A549 (cell line): Measurements from ENCODE around the gene ERCC5.

ENCODE experiments used
- EP300 ChIP-seq, 2 experiments: fragments of >200 bp; sonication (Bioruptor Twin); formaldehyde crosslinking; IDR thresholded peaks; 2 replicates in 1 of 2; 3 replicates in 1 of 2; pipeline ENCODE4 v1.6.1; 2016 to 2017
- FOSL2 ChIP-seq, 2 experiments: fragments of 450-650 bp in 1 of 2; fragments of >200 bp in 1 of 2; sonication (Bioruptor Twin) in 1 of 2; formaldehyde crosslinking; IDR thresholded peaks; 2 replicates each; pipeline versions ENCODE4 v1.5.0 to v1.6.1; 2016 to 2020; ENCODE audit warnings: mild to moderate bottlenecking in 1 of 2, moderate library complexity in 1 of 2
- HOXA7 ChIP-seq: fragments of 250-450 bp; sonication (Bioruptor Pico); IDR thresholded peaks from 2 replicates; pipeline ENCODE4 v1.5.0; 2020; ENCODE audit warnings: mild to moderate bottlenecking, moderate library complexity
- POLR2A ChIP-seq: IDR thresholded peaks from 2 replicates; pipeline ENCODE4 v1.6.1; 2012; ENCODE audit warnings: mild to moderate bottlenecking, low read length
- POLR2AphosphoS2 ChIP-seq: conservative IDR thresholded peaks from 2 replicates; pipeline ENCODE4 v1.6.1; 2012; ENCODE audit warnings: low read length, improper control_type of control experiment, inconsistent platforms
- TF ChIP-seq, protein P1 (sequence below): fragments of >200 bp; sonication (Bioruptor Twin); formaldehyde crosslinking; IDR thresholded peaks from 3 replicates; pipeline ENCODE4 v1.5.1; 2016
- TF ChIP-seq, protein P2 (sequence below): fragments of >200 bp; sonication (Bioruptor Twin); formaldehyde crosslinking; IDR thresholded peaks from 2 replicates; pipeline ENCODE4 v1.6.1; 2016

DNA sequence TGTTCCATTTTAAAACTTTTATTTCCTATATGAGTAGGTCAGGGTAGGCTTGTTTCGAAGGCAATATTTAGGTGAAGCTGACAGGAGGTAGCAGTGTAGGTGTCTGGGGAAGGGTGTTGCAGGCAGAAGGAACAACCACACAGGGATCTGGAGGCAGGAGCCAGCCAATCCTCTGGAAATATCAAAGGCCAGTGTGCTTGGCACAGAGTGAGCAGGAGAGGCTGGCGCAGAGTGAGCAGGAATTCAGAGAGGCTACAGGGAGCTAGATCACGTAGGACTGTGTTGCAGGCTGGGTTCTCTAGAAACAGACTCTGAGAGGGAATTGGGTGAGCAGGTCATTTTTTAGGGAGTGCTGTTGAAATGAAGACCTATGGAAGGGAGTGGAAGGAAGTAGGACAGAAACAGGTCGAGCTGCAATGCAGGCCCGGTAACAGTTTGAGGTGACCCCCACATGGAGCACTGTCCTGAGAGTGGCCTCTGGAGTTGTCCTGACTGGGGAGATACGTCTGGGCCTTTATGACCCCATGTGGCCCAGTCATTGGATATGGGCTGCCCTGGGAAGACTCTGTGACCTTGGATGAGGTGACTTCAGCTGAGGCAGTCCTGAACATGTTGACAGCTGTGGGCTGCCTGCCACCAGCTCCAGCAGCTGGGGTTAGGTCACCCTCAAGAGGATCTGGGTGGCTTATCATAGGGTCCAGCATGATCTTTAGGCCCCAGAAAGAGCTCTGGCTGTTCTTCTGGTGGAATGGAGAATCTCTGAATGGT, 51.7 kb downstream of the ERCC5 start:
- TF ChIP-seq POLR2A: no peak
- no peak for TF ChIP-seq POLR2AphosphoS2
- TF ChIP-seq FOSL2 (IDR thresholded peaks at IDR 0.05): no peak
- no peak for TF ChIP-seq FOSL2 (CRISPR knock-in tag; IDR thresholded peaks at IDR 0.05)
- TF ChIP-seq HOXA7: no peak
- TF ChIP-seq EP300 (IDR thresholded peaks at IDR 0.05): no peak
- TF ChIP-seq, protein P1, sequence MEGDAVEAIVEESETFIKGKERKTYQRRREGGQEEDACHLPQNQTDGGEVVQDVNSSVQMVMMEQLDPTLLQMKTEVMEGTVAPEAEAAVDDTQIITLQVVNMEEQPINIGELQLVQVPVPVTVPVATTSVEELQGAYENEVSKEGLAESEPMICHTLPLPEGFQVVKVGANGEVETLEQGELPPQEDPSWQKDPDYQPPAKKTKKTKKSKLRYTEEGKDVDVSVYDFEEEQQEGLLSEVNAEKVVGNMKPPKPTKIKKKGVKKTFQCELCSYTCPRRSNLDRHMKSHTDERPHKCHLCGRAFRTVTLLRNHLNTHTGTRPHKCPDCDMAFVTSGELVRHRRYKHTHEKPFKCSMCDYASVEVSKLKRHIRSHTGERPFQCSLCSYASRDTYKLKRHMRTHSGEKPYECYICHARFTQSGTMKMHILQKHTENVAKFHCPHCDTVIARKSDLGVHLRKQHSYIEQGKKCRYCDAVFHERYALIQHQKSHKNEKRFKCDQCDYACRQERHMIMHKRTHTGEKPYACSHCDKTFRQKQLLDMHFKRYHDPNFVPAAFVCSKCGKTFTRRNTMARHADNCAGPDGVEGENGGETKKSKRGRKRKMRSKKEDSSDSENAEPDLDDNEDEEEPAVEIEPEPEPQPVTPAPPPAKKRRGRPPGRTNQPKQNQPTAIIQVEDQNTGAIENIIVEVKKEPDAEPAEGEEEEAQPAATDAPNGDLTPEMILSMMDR: no peak
- TF ChIP-seq, protein P2, sequence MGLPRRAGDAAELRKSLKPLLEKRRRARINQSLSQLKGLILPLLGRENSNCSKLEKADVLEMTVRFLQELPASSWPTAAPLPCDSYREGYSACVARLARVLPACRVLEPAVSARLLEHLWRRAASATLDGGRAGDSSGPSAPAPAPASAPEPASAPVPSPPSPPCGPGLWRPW: no peak
